Measurements from ENCODE around the gene ITGB6. TPM values are rescaled to one million over a fixed set of nuclear protein-coding genes. Genes with fewer than 3 reads are reported as not detected.
"Not testable (repeated sequence)": the region's sequence is repeated elsewhere in the genome, so short reads cannot be mapped to it uniquely, and the experiment has no call there.

Gene ITGB6
- total RNA-seq, 1 donor from 2014 or later: 7.6 TPM

- H3K9me3 ChIP-seq (ENCODE audit: insufficient read depth, low read depth, low read length): no peaks in the 10 kb centered on the region
- Mint-ChIP-seq H3K27me3 (ENCODE audit: low read depth, unreplicated experiment) (peaks cover 2% of the 10 kb centered on the region), H3K9me3 (ENCODE audit: unreplicated experiment) (no peaks in the 10 kb centered on the region), H3K36me3 (ENCODE audit: low read depth, unreplicated experiment) (no peaks in the 10 kb centered on the region), H3K4me3 (ENCODE audit: unreplicated experiment) (no peak overlapping the region), H3K4me1 (ENCODE audit: low read depth, unreplicated experiment) (peaks cover 10% of the 10 kb centered on the region), H3K27ac (ENCODE audit: unreplicated experiment) (no peak overlapping the region)
- no peak overlapping the region for H3K4me2 ChIP-seq (ENCODE audit: low read length)
- H3K79me2 ChIP-seq (ENCODE audit: insufficient read depth, low read length): no peaks in the 10 kb centered on the region
- FAIRE-seq (no peak), DNase-seq (ENCODE audit: low read depth) (no peak)
- H4K20me1 ChIP-seq (ENCODE audit: insufficient read depth, low read length): no peaks in the 10 kb centered on the region
- H3K4me1 ChIP-seq (ENCODE audit: insufficient read depth, low read length): no peaks in the 10 kb centered on the region
- no peak overlapping the region for H3K9ac ChIP-seq (ENCODE audit: low read length)
- H3K4me3 ChIP-seq (ENCODE audit: insufficient read depth, low read depth, low read length): no peak overlapping the region
- H3K27ac ChIP-seq (ENCODE audit: low read depth, low read length): no peak overlapping the region
- no peaks in the 10 kb centered on the region for H3K36me3 ChIP-seq (ENCODE audit: insufficient read depth, low read length)
- H2AFZ ChIP-seq (ENCODE audit: low read depth, low read length): no peak overlapping the region
- TF ChIP-seq CTCF (IDR thresholded peaks at IDR 0.05; ENCODE audit: insufficient read depth, low read depth, low read length) (no peak), EZH2 (IDR thresholded peaks at IDR 0.05; ENCODE audit: insufficient read depth, low read length) (no peak)
- no peaks in the 10 kb centered on the region for H3K27me3 ChIP-seq (ENCODE audit: insufficient read depth, low read length)
Measured at GRCh38 chr2:160124571-160124970, 75.5 kb downstream of the ITGB6 start.

GRCh38 chr2:160114721-160115120 lies 85.4 kb downstream of the ITGB6 start:
- DNase-seq (ENCODE audit: low read depth); H3K9ac ChIP-seq (ENCODE audit: low read length); H3K36me3 ChIP-seq (ENCODE audit: insufficient read depth, low read length); H3K36me3 Mint-ChIP-seq (ENCODE audit: low read depth, unreplicated experiment); H3K9me3 ChIP-seq (ENCODE audit: insufficient read depth, low read depth, low read length); H3K9me3 Mint-ChIP-seq (ENCODE audit: unreplicated experiment); H3K27ac ChIP-seq (ENCODE audit: low read depth, low read length); H3K4me2 ChIP-seq (ENCODE audit: low read length); FAIRE-seq; H3K27me3 ChIP-seq (ENCODE audit: insufficient read depth, low read length); H4K20me1 ChIP-seq (ENCODE audit: insufficient read depth, low read length); H3K27me3 Mint-ChIP-seq (ENCODE audit: low read depth, unreplicated experiment); H2AFZ ChIP-seq (ENCODE audit: low read depth, low read length); H3K4me3 Mint-ChIP-seq (ENCODE audit: unreplicated experiment); H3K4me1 ChIP-seq (ENCODE audit: insufficient read depth, low read length); H3K4me1 Mint-ChIP-seq (ENCODE audit: low read depth, unreplicated experiment); H3K27ac Mint-ChIP-seq (ENCODE audit: unreplicated experiment); H3K79me2 ChIP-seq (ENCODE audit: insufficient read depth, low read length); H3K4me3 ChIP-seq (ENCODE audit: insufficient read depth, low read depth, low read length): not testable (repeated sequence)

GRCh38 chr2:160114020-160114419 lies 86.1 kb downstream of the ITGB6 start:
- DNase-seq (ENCODE audit: low read depth): no peak
- Histone ChIP-seq H2AFZ (ENCODE audit: low read depth, low read length) (no peak overlapping the region), H3K9me3 (ENCODE audit: insufficient read depth, low read depth, low read length) (no peaks in the 10 kb centered on the region), H3K27me3 (ENCODE audit: insufficient read depth, low read length) (no peaks in the 10 kb centered on the region), H3K9ac (ENCODE audit: low read length) (no peak overlapping the region), H3K4me1 (ENCODE audit: insufficient read depth, low read length) (no peaks in the 10 kb centered on the region), H3K79me2 (ENCODE audit: insufficient read depth, low read length) (no peaks in the 10 kb centered on the region), H4K20me1 (ENCODE audit: insufficient read depth, low read length) (no peaks in the 10 kb centered on the region), H3K27ac (ENCODE audit: low read depth, low read length) (no peak overlapping the region), H3K4me3 (ENCODE audit: insufficient read depth, low read depth, low read length) (no peak overlapping the region), H3K4me2 (ENCODE audit: low read length) (no peak overlapping the region), H3K36me3 (ENCODE audit: insufficient read depth, low read length) (no peaks in the 10 kb centered on the region)
- no peaks in the 10 kb centered on the region for H3K27me3 Mint-ChIP-seq (ENCODE audit: low read depth, unreplicated experiment)
- H3K27ac Mint-ChIP-seq (ENCODE audit: unreplicated experiment): no peak overlapping the region
- FAIRE-seq: no peak
- no peaks in the 10 kb centered on the region for H3K36me3 Mint-ChIP-seq (ENCODE audit: low read depth, unreplicated experiment)
- TF ChIP-seq EZH2 (IDR thresholded peaks at IDR 0.05; ENCODE audit: insufficient read depth, low read length): no peak
- TF ChIP-seq CTCF (IDR thresholded peaks at IDR 0.05; ENCODE audit: insufficient read depth, low read depth, low read length): no peak
- peaks cover 6% of the 10 kb centered on the region for H3K4me1 Mint-ChIP-seq (ENCODE audit: low read depth, unreplicated experiment)
- peaks cover 3% of the 10 kb centered on the region for H3K9me3 Mint-ChIP-seq (ENCODE audit: unreplicated experiment)
- H3K4me3 Mint-ChIP-seq (ENCODE audit: unreplicated experiment): no peak overlapping the region

All from astrocyte (in vitro differentiated cells and primary cell).